H9 (cell line): ENCODE results near the gene CEMIP. TPM values are rescaled to one million over a fixed set of nuclear protein-coding genes. Genes with fewer than 3 reads are reported as not detected.

ENCODE experiments used
- DNase-seq: peaks from one replicate; pipeline ENCODE4 v3.0.0-alpha.2; 2017
- H2AFZ ChIP-seq: one replicate; pipeline ENCODE4 v1.6.1; 2013; ENCODE audit warnings: mild to moderate bottlenecking, low read length, control low read depth, moderate library complexity
- H2AK5ac ChIP-seq: 2 replicates; pipeline ENCODE4 v1.6.1; 2013; ENCODE audit warnings: low read length, control low read depth, mixed read lengths; ENCODE audit not compliant: insufficient read length
- H2BK120ac ChIP-seq: one replicate; pipeline ENCODE4 v1.6.1; 2013; ENCODE audit warnings: low read depth, mild to moderate bottlenecking, low read length, control low read depth, inconsistent platforms; ENCODE audit not compliant: poor library complexity, severe bottlenecking
- H2BK12ac ChIP-seq: 2 replicates; pipeline ENCODE4 v1.6.1; 2013; ENCODE audit warnings: low read length, control low read depth, mixed read lengths, low read depth; ENCODE audit not compliant: insufficient read length
- H2BK15ac ChIP-seq: 2 replicates; pipeline ENCODE4 v1.6.1; 2013; ENCODE audit warnings: low read depth, low read length, control low read depth
- H2BK20ac ChIP-seq: one replicate; pipeline ENCODE4 v1.6.1; 2013; ENCODE audit warnings: low read depth, mild to moderate bottlenecking, low read length, control low read depth, inconsistent platforms; ENCODE audit not compliant: poor library complexity, severe bottlenecking
- H2BK5ac ChIP-seq: 2 replicates; pipeline ENCODE4 v1.6.1; 2013; ENCODE audit warnings: low read length, control low read depth, mixed read lengths; ENCODE audit not compliant: insufficient read length
- H3K14ac ChIP-seq: 2 replicates; pipeline ENCODE4 v1.6.1; 2013; ENCODE audit warnings: low read length, control low read depth; ENCODE audit not compliant: insufficient read depth
- H3K18ac ChIP-seq: 2 replicates; pipeline ENCODE4 v1.6.1; 2013; ENCODE audit warnings: low read depth, mild to moderate bottlenecking, mixed read lengths, low read length, control low read depth; ENCODE audit not compliant: insufficient read length
- H3K23ac ChIP-seq: 2 replicates; pipeline ENCODE4 v1.6.1; 2013; ENCODE audit warnings: low read length, control low read depth, mixed read lengths, low read depth; ENCODE audit not compliant: insufficient read length
- H3K23me2 ChIP-seq: 2 replicates; pipeline ENCODE4 v1.6.1; 2013; ENCODE audit warnings: low read depth, mild to moderate bottlenecking, mixed read lengths, low read length, control low read depth; ENCODE audit not compliant: insufficient read length, poor library complexity, severe bottlenecking
- H3K27ac ChIP-seq: 2 replicates; pipeline ENCODE4 v1.5.1; 2013; ENCODE audit warnings: low read length, control low read depth, mixed read lengths, low read depth; ENCODE audit not compliant: insufficient read length
- H3K27me3 ChIP-seq: 2 replicates; pipeline ENCODE4 v1.6.1; 2013; ENCODE audit warnings: low read length, control low read depth, inconsistent platforms; ENCODE audit not compliant: insufficient read depth
- H3K4ac ChIP-seq: 2 replicates; pipeline ENCODE4 v1.6.1; 2013; ENCODE audit warnings: low read depth, mild to moderate bottlenecking, control low read depth, inconsistent platforms, low read length, moderate library complexity
- H3K4me1 ChIP-seq: 2 replicates; pipeline ENCODE4 v1.6.1; 2013; ENCODE audit warnings: low read length, control low read depth, inconsistent platforms; ENCODE audit not compliant: insufficient read depth
- H3K4me2 ChIP-seq: 2 replicates; pipeline ENCODE4 v1.6.1; 2013; ENCODE audit warnings: low read length, control low read depth, mixed read lengths; ENCODE audit not compliant: insufficient read length, insufficient read depth
- H3K56ac ChIP-seq: 2 replicates; pipeline ENCODE4 v1.6.1; 2013; ENCODE audit warnings: low read depth, mild to moderate bottlenecking, mixed read lengths, low read length, control low read depth; ENCODE audit not compliant: insufficient read length
- H3K79me1 ChIP-seq: 2 replicates; pipeline ENCODE4 v1.6.1; 2013; ENCODE audit warnings: low read depth, mild to moderate bottlenecking, moderate library complexity, low read length, control low read depth, inconsistent platforms; ENCODE audit not compliant: insufficient read depth, poor library complexity, severe bottlenecking
- H3K79me2 ChIP-seq: 2 replicates; pipeline ENCODE4 v1.6.1; 2013; ENCODE audit warnings: low read length, control low read depth, inconsistent platforms; ENCODE audit not compliant: insufficient read depth
- H3K9ac ChIP-seq: 2 replicates; pipeline ENCODE4 v1.6.1; 2013; ENCODE audit warnings: low read length, control low read depth, mixed read lengths; ENCODE audit not compliant: insufficient read length; ENCODE audit errors: extremely low read depth
- H3K9me3 ChIP-seq: one replicate; pipeline ENCODE4 v1.6.1; 2013; ENCODE audit warnings: low read depth, low read length, inconsistent platforms; ENCODE audit not compliant: control insufficient read depth
- H3T11ph ChIP-seq: one replicate; pipeline ENCODE4 v1.6.1; 2013; ENCODE audit warnings: mild to moderate bottlenecking, low read length, control low read depth, inconsistent platforms
- H4K20me1 ChIP-seq: one replicate; pipeline ENCODE4 v1.6.1; 2013; ENCODE audit not compliant: control insufficient read depth, insufficient read length, insufficient read depth
- H4K5ac ChIP-seq: 2 replicates; pipeline ENCODE4 v1.6.1; 2013; ENCODE audit warnings: low read depth, mild to moderate bottlenecking, mixed read lengths, low read length, control low read depth; ENCODE audit not compliant: insufficient read length
- H4K8ac ChIP-seq: replicated peaks from 2 replicates; pipeline ENCODE4 v1.6.1; 2013; ENCODE audit warnings: low read length, control low read depth, mixed read lengths, low read depth; ENCODE audit not compliant: insufficient read length
- H4K91ac ChIP-seq: 2 replicates; pipeline ENCODE4 v1.6.1; 2013; ENCODE audit warnings: low read depth, mild to moderate bottlenecking, moderate library complexity, mixed read lengths, low read length, control low read depth; ENCODE audit not compliant: insufficient read length
- H3K27ac Mint-ChIP-seq, 3 experiments: 2 replicates in 2 of 3; 3 replicates in 1 of 3; pipeline ENCODE4 v1.8.0; 2020 to 2021; ENCODE audit warnings: mixed read lengths in 3 of 3, mild to moderate bottlenecking in 1 of 3, moderate library complexity in 1 of 3
- H3K27me3 Mint-ChIP-seq: 2 replicates; pipeline ENCODE4 v1.8.0; 2021; ENCODE audit warnings: low read depth, mild to moderate bottlenecking, moderate library complexity, mixed read lengths
- H3K36me3 Mint-ChIP-seq, 3 experiments: 2 replicates in 2 of 3; 3 replicates in 1 of 3; pipeline ENCODE4 v1.8.0; 2020 to 2021; ENCODE audit warnings: low read depth in 3 of 3, mixed read lengths in 3 of 3; ENCODE audit not compliant: insufficient read depth in 1 of 3
- H3K4me1 Mint-ChIP-seq, 2 experiments: 2 replicates each; pipeline ENCODE4 v1.8.0; 2020; ENCODE audit warnings: mixed read lengths in 2 of 2
- H3K4me3 Mint-ChIP-seq, 2 experiments: 2 replicates in 1 of 2; 3 replicates in 1 of 2; pipeline ENCODE4 v1.8.0; 2020 to 2021; ENCODE audit warnings: mild to moderate bottlenecking in 2 of 2, mixed read lengths in 2 of 2, moderate library complexity in 1 of 2
- H3K9me3 Mint-ChIP-seq, 2 experiments: 2 replicates in 1 of 2; 3 replicates in 1 of 2; pipeline ENCODE4 v1.8.0; 2020; ENCODE audit warnings: mild to moderate bottlenecking in 2 of 2, mixed read lengths in 2 of 2, moderate library complexity in 1 of 2
- CTCF ChIP-seq: fragments of 200-600 bp; sonication (generic); conservative IDR thresholded peaks from 3 replicates; pipeline ENCODE4 v1.8.0; 2021; ENCODE audit warnings: antibody characterized with exemption, mild to moderate bottlenecking
- WGBS: extraction: QIAGEN DNeasy Blood & Tissue Kit; methylation state at CpG from one replicate; pipeline ENCODE4 v1.1.7; 2013; ENCODE audit warnings: missing lambda C conversion rate, low lambda C conversion rate, mixed read lengths; ENCODE audit not compliant: insufficient read length; ENCODE audit errors: extremely low coverage; 5-methylcytosine and 5-hydroxymethylcytosine counted together
- total RNA-seq: library from RNA; stranded (reverse); gene quantifications from 2 replicates; pipeline ENCODE4 v1.2.1, GENCODE V29; 2021

Gene CEMIP
- total RNA-seq, 1 experiment from 2014 or later = 0.09 TPM

GRCh38 chr15:80787316-80787715 is 8.1 kb downstream of the CEMIP start:
- no peaks in the 10 kb centered on the region for H3K79me1 ChIP-seq
- no peak overlapping the region for H3K23ac ChIP-seq
- no peak overlapping the region for H2BK15ac ChIP-seq
- no peaks in the 10 kb centered on the region; the same call in 1 of the 2 replicates for H3K4me1 ChIP-seq
- H4K91ac ChIP-seq = no peak overlapping the region
- no peak overlapping the region for H3K56ac ChIP-seq
- no peak overlapping the region for H4K5ac ChIP-seq
- peaks cover 23% of the 10 kb centered on the region for H3K27me3 Mint-ChIP-seq
- H3K18ac ChIP-seq = no peak overlapping the region
- peak; percentile 29; the same call in 1 of the 3 replicates for TF ChIP-seq CTCF
- H3K4me1 Mint-ChIP-seq = peaks cover 2% of the 10 kb centered on the region in 2 experiments; a peak in 2 of 4 replicates
- H4K20me1 ChIP-seq = no peaks in the 10 kb centered on the region
- H3K27ac Mint-ChIP-seq = no peak overlapping the region
- no CpG with 5 or more reads among the region's 3 CpGs for WGBS
- DNase-seq = peak; percentile 45
- H3K36me3 Mint-ChIP-seq = no peaks in the 10 kb centered on the region
- H3K27ac ChIP-seq = no peak overlapping the region
- H2BK20ac ChIP-seq = no peak overlapping the region
- H2AFZ ChIP-seq = no peak overlapping the region
- H3K4ac ChIP-seq = no peak overlapping the region
- no peaks in the 10 kb centered on the region for H3K27me3 ChIP-seq
- H2BK120ac ChIP-seq = no peak overlapping the region
- no peaks in the 10 kb centered on the region for H3K9me3 ChIP-seq
- no peak overlapping the region for H3K4me2 ChIP-seq
- no peaks in the 10 kb centered on the region for H3K79me2 ChIP-seq
- no peak overlapping the region for H3K9ac ChIP-seq
- H2BK5ac ChIP-seq = no peak overlapping the region
- H2BK12ac ChIP-seq = no peak overlapping the region
- no peak overlapping the region for H3K4me3 Mint-ChIP-seq
- H3T11ph ChIP-seq = no peak overlapping the region
- no peak overlapping the region for H4K8ac ChIP-seq
- H3K14ac ChIP-seq = no peak overlapping the region
- H2AK5ac ChIP-seq = no peak overlapping the region
- no peaks in the 10 kb centered on the region for H3K9me3 Mint-ChIP-seq
- H3K23me2 ChIP-seq = no peaks in the 10 kb centered on the region
